ENCODE measurements around the gene MDFI.

Gene MDFI

GRCh38 chr6:41596096-41596685, 42.1 kb upstream of the MDFI start:
- Mint-ChIP-seq H3K9me3 (no peaks in the 10 kb centered on the region), H3K27ac (no peak overlapping the region), H3K36me3 (ENCODE audit: low read depth) (peaks cover 47% of the 10 kb centered on the region), H3K27me3 (ENCODE audit: low read depth, poor library complexity) (peaks cover 23% of the 10 kb centered on the region), H3K4me1 (peaks cover 50% of the 10 kb centered on the region), H3K4me3 (no peak overlapping the region)
- TF ChIP-seq, protein P1, sequence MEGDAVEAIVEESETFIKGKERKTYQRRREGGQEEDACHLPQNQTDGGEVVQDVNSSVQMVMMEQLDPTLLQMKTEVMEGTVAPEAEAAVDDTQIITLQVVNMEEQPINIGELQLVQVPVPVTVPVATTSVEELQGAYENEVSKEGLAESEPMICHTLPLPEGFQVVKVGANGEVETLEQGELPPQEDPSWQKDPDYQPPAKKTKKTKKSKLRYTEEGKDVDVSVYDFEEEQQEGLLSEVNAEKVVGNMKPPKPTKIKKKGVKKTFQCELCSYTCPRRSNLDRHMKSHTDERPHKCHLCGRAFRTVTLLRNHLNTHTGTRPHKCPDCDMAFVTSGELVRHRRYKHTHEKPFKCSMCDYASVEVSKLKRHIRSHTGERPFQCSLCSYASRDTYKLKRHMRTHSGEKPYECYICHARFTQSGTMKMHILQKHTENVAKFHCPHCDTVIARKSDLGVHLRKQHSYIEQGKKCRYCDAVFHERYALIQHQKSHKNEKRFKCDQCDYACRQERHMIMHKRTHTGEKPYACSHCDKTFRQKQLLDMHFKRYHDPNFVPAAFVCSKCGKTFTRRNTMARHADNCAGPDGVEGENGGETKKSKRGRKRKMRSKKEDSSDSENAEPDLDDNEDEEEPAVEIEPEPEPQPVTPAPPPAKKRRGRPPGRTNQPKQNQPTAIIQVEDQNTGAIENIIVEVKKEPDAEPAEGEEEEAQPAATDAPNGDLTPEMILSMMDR (IDR thresholded peaks at IDR 0.05): no peak
- no peak for DNase-seq

DNA sequence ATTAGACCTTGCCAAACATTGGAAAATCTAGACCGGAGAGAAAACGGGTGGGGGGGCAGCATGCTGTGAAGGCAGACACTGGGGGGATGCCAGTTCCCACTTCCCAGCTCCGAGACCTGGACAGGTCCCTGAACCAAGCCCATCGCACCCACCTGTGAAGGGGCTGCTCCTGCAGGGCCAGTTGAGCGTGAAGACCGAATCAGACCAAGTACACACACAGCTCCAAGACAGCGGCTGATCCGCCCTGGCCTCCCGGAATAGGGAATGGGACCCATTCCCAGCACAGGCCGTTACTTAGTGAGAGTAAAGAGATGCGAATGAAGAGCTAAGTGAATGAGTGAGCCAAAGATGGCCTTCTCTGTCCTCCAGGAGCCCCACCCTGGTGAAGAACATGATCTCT, 41.5 kb upstream of the MDFI start:
- TF ChIP-seq, protein P1 (IDR thresholded peaks at IDR 0.05): no peak
- H3K36me3 Mint-ChIP-seq (ENCODE audit: low read depth): peaks cover 47% of the 10 kb centered on the region
- H3K9me3 Mint-ChIP-seq: no peaks in the 10 kb centered on the region
- H3K27ac Mint-ChIP-seq: no peak overlapping the region
- H3K4me3 Mint-ChIP-seq: peak overlapping the region; percentile 14
- peaks cover 21% of the 10 kb centered on the region for H3K27me3 Mint-ChIP-seq (ENCODE audit: low read depth, poor library complexity)
- DNase-seq: no peak
- peaks cover 46% of the 10 kb centered on the region for H3K4me1 Mint-ChIP-seq

GRCh38 chr6:41597246-41598000, 40.8 kb upstream of the MDFI start:
- H3K27ac Mint-ChIP-seq: no peak overlapping the region
- no peak for DNase-seq
- peaks cover 46% of the 10 kb centered on the region for H3K4me1 Mint-ChIP-seq
- H3K4me3 Mint-ChIP-seq: no peak overlapping the region
- no peaks in the 10 kb centered on the region for H3K9me3 Mint-ChIP-seq
- TF ChIP-seq, protein P1 (IDR thresholded peaks at IDR 0.05): no peak
- peaks cover 46% of the 10 kb centered on the region for H3K36me3 Mint-ChIP-seq (ENCODE audit: low read depth)
- H3K27me3 Mint-ChIP-seq (ENCODE audit: low read depth, poor library complexity): peaks cover 19% of the 10 kb centered on the region

DNA sequence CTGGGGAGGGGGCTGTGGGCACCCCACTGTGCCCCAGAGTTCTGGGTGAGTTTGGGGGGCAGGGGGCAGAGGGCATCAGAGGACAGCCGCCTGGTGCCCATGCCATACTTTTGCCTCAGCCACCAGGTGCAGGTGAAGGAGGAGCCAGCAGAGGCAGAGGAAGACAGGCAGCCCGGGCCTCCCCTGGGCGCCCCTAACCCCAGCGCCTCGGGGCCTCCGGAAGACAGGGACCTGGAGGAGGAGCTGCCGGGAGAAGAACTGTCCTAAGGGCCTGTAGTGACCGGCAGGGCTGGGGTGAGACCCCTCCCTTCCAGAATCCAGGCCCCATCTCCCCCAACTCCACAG, 39.6 kb upstream of the MDFI start:
- Mint-ChIP-seq H3K4me1 (peaks cover 46% of the 10 kb centered on the region), H3K4me3 (no peak overlapping the region), H3K36me3 (ENCODE audit: low read depth) (peaks cover 34% of the 10 kb centered on the region), H3K27ac (no peak overlapping the region), H3K9me3 (no peaks in the 10 kb centered on the region), H3K27me3 (ENCODE audit: low read depth, poor library complexity) (peaks cover 16% of the 10 kb centered on the region)
- DNase-seq: no peak
- TF ChIP-seq, protein P1 (IDR thresholded peaks at IDR 0.05): no peak

GRCh38 chr6:41599015-41599851, 39.0 kb upstream of the MDFI start:
- H3K4me3 Mint-ChIP-seq: no peak overlapping the region
- H3K9me3 Mint-ChIP-seq: no peaks in the 10 kb centered on the region
- peaks cover 29% of the 10 kb centered on the region for H3K36me3 Mint-ChIP-seq (ENCODE audit: low read depth)
- peaks cover 47% of the 10 kb centered on the region for H3K4me1 Mint-ChIP-seq
- H3K27me3 Mint-ChIP-seq (ENCODE audit: low read depth, poor library complexity): peaks cover 17% of the 10 kb centered on the region
- DNase-seq: no peak
- TF ChIP-seq, protein P1 (IDR thresholded peaks at IDR 0.05): no peak
- no peak overlapping the region for H3K27ac Mint-ChIP-seq

Data from nephron progenitor cell (in vitro differentiated cells).